Fibroblast of mammary gland (primary cell): ENCODE measurements around the gene B3GAT1.

Experiments
- DNase-seq: peaks from one replicate; pipeline ENCODE4 v3.0.0-alpha.2; 2010; ENCODE audit warnings: low read depth
- H3K4me3 ChIP-seq: 2 replicates; pipeline ENCODE4 v1.5.1; 2011; ENCODE audit warnings: low read depth, mild to moderate bottlenecking, low read length, moderate library complexity; ENCODE audit not compliant: control insufficient read depth
- TF ChIP-seq, protein P1 (sequence below): conservative IDR thresholded peaks from 2 replicates; pipeline ENCODE4 v1.5.1; 2011; ENCODE audit warnings: low read depth, low read length, inconsistent platforms; ENCODE audit not compliant: control insufficient read depth, insufficient read depth

The B3GAT1 gene

DNA sequence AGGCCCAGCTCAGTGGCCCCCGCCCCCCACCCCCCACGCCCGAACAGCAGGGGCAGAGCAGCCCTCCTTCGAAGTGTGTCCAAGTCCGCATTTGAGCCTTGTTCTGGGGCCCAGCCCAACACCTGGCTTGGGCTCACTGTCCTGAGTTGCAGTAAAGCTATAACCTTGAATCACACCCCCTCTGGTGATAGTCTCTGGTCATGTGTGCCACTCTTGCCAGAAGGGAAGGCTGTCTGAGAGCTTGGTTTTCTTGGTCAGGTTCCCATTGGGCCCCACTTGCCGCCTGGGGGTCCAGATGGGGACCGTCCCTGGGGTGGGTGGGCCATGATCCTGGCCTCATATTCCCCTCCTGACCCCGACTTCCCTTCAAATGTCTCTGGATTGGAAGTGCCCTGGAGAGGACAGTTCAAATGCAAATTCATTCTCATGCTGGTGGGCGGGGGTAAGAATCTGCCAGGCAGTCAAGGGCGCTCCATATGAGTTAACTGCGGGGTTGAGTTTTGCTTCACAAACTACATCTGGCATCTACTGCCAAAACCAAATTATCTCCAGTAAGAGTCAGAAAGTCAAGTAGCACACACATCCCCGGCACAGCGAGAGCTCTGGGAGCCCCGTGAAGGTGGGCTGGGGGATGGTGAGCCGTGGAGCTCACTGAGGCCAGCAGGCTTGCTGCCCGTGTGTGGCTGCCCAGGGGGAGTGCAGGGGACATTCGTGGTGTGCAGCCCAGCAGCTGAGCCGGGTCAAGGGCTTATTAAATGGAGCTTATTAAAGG lies 35.7 kb downstream of the B3GAT1 start:
- TF ChIP-seq, protein P1, sequence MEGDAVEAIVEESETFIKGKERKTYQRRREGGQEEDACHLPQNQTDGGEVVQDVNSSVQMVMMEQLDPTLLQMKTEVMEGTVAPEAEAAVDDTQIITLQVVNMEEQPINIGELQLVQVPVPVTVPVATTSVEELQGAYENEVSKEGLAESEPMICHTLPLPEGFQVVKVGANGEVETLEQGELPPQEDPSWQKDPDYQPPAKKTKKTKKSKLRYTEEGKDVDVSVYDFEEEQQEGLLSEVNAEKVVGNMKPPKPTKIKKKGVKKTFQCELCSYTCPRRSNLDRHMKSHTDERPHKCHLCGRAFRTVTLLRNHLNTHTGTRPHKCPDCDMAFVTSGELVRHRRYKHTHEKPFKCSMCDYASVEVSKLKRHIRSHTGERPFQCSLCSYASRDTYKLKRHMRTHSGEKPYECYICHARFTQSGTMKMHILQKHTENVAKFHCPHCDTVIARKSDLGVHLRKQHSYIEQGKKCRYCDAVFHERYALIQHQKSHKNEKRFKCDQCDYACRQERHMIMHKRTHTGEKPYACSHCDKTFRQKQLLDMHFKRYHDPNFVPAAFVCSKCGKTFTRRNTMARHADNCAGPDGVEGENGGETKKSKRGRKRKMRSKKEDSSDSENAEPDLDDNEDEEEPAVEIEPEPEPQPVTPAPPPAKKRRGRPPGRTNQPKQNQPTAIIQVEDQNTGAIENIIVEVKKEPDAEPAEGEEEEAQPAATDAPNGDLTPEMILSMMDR: no peak
- no peak overlapping the region for H3K4me3 ChIP-seq
- no peak for DNase-seq

DNA sequence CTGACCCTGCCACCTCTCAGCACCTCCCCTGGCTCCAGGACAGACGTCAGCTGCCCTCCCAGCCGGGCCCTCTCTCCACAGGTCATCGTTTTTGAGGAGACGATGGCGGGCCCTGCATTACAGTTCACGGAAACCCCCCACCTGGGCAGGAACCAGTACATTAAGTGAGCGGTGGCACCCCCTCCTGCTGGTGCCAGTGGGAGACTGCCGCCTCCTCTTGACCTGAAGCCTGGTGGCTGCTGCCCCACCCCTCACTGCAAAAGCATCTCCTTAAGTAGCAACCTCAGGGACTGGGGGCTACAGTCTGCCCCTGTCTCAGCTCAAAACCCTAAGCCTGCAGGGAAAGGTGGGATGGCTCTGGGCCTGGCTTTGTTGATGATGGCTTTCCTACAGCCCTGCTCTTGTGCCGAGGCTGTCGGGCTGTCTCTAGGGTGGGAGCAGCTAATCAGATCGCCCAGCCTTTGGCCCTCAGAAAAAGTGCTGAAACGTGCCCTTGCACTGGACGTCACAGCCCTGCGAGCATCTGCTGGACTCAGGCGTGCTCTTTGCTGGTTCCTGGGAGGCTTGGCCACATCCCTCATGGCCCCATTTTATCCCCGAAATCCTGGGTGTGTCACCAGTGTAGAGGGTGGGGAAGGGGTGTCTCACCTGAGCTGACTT lies 37.0 kb downstream of the B3GAT1 start:
- TF ChIP-seq, protein P1: no peak
- no peak for DNase-seq
- H3K4me3 ChIP-seq: no peak overlapping the region

DNA sequence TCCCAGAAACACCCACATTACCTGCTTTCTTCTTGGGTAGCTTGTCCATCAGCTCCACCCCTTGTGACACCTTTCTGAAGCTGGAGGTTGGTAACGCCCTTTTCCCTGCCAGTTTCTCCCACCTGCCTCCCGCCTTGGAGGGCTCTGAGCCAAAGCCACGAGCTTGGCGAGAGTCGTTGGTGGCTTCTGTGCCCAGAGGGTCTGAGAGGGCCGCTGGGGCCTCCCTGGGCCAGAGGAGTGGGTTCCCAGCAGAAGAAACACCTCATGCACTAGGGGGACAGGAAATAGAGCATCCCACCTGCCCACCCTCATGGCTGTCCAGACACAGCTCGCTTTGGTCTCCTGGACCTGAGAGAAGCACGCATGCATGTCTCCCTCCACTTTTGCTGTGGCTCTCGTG lies 37.9 kb downstream of the B3GAT1 start:
- TF ChIP-seq, protein P1: no peak
- H3K4me3 ChIP-seq: no peak overlapping the region
- no peak for DNase-seq

DNA sequence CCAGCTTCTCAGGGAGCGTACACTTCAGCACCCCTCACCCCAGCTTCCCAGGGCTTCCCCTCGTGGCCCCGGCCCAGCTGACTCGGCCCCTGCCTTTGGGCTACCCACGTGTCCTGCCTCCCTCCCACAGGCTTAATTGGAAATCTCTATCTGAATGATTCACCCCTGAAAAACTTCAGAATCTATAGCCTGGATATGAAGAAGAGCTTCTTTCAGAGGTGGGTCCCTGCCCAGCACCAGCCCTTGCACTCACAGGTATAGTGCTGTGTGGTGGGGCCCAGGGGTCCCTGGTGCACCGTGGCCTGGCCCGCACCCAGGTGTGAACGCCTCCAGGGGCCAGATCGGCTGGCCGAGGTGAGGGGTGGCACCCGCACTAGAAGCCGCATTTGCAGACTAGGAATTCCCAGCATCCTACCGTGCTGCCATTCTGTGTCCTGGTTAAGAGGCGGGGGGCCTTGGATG lies 38.4 kb downstream of the B3GAT1 start:
- DNase-seq: no peak
- H3K4me3 ChIP-seq: no peak overlapping the region
- TF ChIP-seq, protein P1: no peak

DNA sequence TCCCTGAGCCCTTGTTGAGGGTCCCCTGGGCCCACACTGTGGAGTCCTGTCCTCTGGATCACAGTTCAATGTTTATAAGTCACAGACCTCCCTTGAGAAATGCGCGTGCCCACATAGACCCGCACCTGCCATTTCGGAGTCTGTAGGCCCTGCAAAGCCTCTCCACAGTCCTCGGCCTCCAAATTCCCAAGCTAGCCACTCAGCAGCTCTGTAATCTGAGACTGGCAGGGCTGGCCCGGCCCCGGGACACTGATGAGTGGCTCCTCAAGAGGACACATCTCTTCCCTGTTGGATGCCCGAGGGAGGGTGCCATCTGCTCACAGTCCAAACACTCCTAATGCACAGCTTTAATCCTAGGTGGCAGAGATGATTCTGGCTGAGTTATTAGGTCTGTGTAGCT lies 39.1 kb downstream of the B3GAT1 start:
- no peak for DNase-seq
- H3K4me3 ChIP-seq: no peak overlapping the region
- TF ChIP-seq, protein P1: no peak

DNA sequence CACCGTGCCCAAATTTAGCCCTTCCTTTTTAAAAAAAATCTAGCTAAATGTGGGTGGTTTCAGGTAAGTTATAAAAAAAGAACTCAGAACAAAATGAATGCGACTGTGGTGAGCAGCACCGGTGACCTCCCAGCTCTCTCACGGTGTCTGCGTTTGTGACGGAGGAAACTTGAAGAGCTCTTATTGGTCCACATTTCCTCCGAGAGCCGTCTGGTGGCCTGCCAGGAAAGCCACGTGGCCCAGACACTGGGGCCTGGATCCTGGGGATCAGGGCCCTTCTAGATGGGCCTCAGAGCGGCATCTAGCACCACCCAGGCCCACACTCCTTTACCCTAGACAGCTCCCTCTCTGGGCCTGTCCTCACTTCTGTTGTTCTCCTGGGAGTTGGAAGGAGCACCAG lies 39.5 kb downstream of the B3GAT1 start:
- no peak overlapping the region for H3K4me3 ChIP-seq
- TF ChIP-seq, protein P1: no peak
- no peak for DNase-seq
